SK-N-SH (cell line): ENCODE results near the gene DIAPH2. TPM values are rescaled to one million over a fixed set of nuclear protein-coding genes. Genes with fewer than 3 reads are reported as not detected.

Source experiments
- CTCF ChIA-PET: fragments of 300-600, 350-600 bp; formaldehyde crosslinking; extraction: SDS; loops from one replicate; lab custom pipeline; 2021; lab: Yijun Ruan, JAX
- POLR2A ChIA-PET: fragments of 350-600 bp; sonication (Branson Sonifier 250); formaldehyde crosslinking; extraction: SDS; loops from one replicate; lab custom pipeline; 2020; ENCODE audit warnings: antibody characterized with exemption, inconsistent platforms; lab: Yijun Ruan, JAX
- DNase-seq: peaks from one replicate; pipeline ENCODE4 v3.0.0; 2012
- H2AFZ ChIP-seq: fragments of 200-600 bp; sonication (generic); 2 replicates; pipeline ENCODE4 v1.8.1; 2016; ENCODE audit warnings: antibody characterized with exemption, mild to moderate bottlenecking, low read depth
- H3F3A ChIP-seq: fragments of 200-600 bp; sonication (generic); replicated peaks from 2 replicates; pipeline ENCODE3; 2016; ENCODE audit warnings: antibody characterized with exemption, mild to moderate bottlenecking; ENCODE audit not compliant: insufficient read depth
- H3K27ac ChIP-seq, 2 experiments: fragments of 200-500 bp in 1 of 2; fragments of 200-600 bp in 1 of 2; sonication (Bioruptor generic) in 1 of 2; sonication (generic), shearing (Covaris generic) in 1 of 2; 2 replicates each; pipeline versions ENCODE4 v1.5.1 to v1.6.1; 2014 to 2016; ENCODE audit warnings: low read depth in 2 of 2, inconsistent platforms in 1 of 2, low read length in 1 of 2, mild to moderate bottlenecking in 1 of 2, mixed read lengths in 1 of 2
- H3K27me3 ChIP-seq: fragments of 200-600 bp; sonication (generic), shearing (Covaris generic); 2 replicates; pipeline ENCODE4 v1.6.1; 2016; ENCODE audit warnings: mixed run types; ENCODE audit not compliant: insufficient read depth
- H3K36me3 ChIP-seq, 2 experiments: fragments of 200-500 bp in 1 of 2; fragments of 200-600 bp in 1 of 2; sonication (Bioruptor generic) in 1 of 2; sonication (generic) in 1 of 2; replicated peaks in 1 of 2; 2 replicates each; pipeline versions ENCODE3 to v1.5.1; 2014 to 2016; ENCODE audit warnings: low read length in 1 of 2, mild to moderate bottlenecking in 1 of 2; ENCODE audit not compliant: insufficient read depth in 2 of 2, control insufficient read depth in 1 of 2
- H3K4me1 ChIP-seq, 2 experiments: fragments of 200-500 bp in 1 of 2; fragments of 200-600 bp in 1 of 2; sonication (Bioruptor generic) in 1 of 2; sonication (generic), shearing (Covaris generic) in 1 of 2; 2 replicates each; pipeline versions ENCODE4 v1.5.1 to v1.6.1; 2014 to 2016; ENCODE audit warnings: low read depth in 1 of 2, low read length in 1 of 2, mixed run types in 1 of 2; ENCODE audit not compliant: insufficient read depth in 2 of 2, control insufficient read depth in 1 of 2
- H3K4me2 ChIP-seq: fragments of 200-600 bp; sonication (generic), shearing (Covaris generic); 2 replicates; pipeline ENCODE4 v1.6.1; 2017; ENCODE audit warnings: mixed run types
- H3K4me3 ChIP-seq, 2 experiments: fragments of 200-500 bp in 1 of 2; fragments of 200-600 bp in 1 of 2; sonication (Bioruptor generic) in 1 of 2; sonication (generic), shearing (Covaris generic) in 1 of 2; 2 replicates each; pipeline versions ENCODE4 v1.5.1 to v1.8.1; 2014 to 2016; ENCODE audit warnings: low read depth in 2 of 2, inconsistent platforms in 1 of 2, low read length in 1 of 2, mild to moderate bottlenecking in 1 of 2, mixed read lengths in 1 of 2, moderate library complexity in 1 of 2
- H3K79me2 ChIP-seq: fragments of 200-600 bp; sonication (generic); 2 replicates; pipeline ENCODE4 v1.8.1; 2017; ENCODE audit warnings: mild to moderate bottlenecking; ENCODE audit not compliant: insufficient read depth
- H3K9ac ChIP-seq: fragments of 200-600 bp; sonication (generic); 2 replicates; pipeline ENCODE4 v1.6.1; 2017; ENCODE audit warnings: mixed run types
- H3K9me2 ChIP-seq: fragments of 200-600 bp; sonication (generic); 2 replicates; pipeline ENCODE4 v1.6.1; 2017; ENCODE audit warnings: mixed run types
- H3K9me3 ChIP-seq: fragments of 200-600 bp; sonication (generic); 2 replicates; pipeline ENCODE4 v1.6.1; 2017; ENCODE audit warnings: mixed run types, mild to moderate bottlenecking, moderate library complexity
- H4K20me1 ChIP-seq: fragments of 200-600 bp; sonication (generic); 2 replicates; pipeline ENCODE4 v1.6.1; 2017; ENCODE audit warnings: mild to moderate bottlenecking, mixed run types; ENCODE audit not compliant: insufficient read depth
- CHD2 ChIP-seq: fragments of 150-350 bp; IDR thresholded peaks from 2 replicates; pipeline ENCODE4 v1.6.1; 2018; ENCODE audit warnings: low read length; ENCODE audit not compliant: partially characterized antibody
- ELF1 ChIP-seq: IDR thresholded peaks from 2 replicates; pipeline ENCODE4 v1.4.0; 2012
- EP300 ChIP-seq, 2 experiments: IDR thresholded peaks; 2 replicates each; pipeline versions ENCODE4 v1.4.0 to v1.6.1; 2012; ENCODE audit warnings: borderline replicate concordance in 1 of 2, low read depth in 1 of 2, low read length in 1 of 2
- EZH2phosphoT487 ChIP-seq: fragments of 200-600 bp; sonication (generic); IDR thresholded peaks from 2 replicates; pipeline ENCODE4 v1.6.1; 2017; ENCODE audit warnings: low read depth, mixed run types, mild to moderate bottlenecking, antibody characterized with exemption, moderate library complexity, borderline replicate concordance
- FOXJ3 ChIP-seq: sonication (generic); formaldehyde crosslinking; IDR thresholded peaks from 2 replicates; pipeline ENCODE4 v1.5.1; 2020; ENCODE audit warnings: mild to moderate bottlenecking, missing genetic modification reagents
- GATA2 ChIP-seq: sonication (generic); formaldehyde crosslinking; IDR thresholded peaks from 2 replicates; pipeline ENCODE4 v1.5.0; 2020; ENCODE audit warnings: mild to moderate bottlenecking, missing genetic modification reagents
- MEF2A ChIP-seq: IDR thresholded peaks from 2 replicates; pipeline ENCODE4 v1.4.0; 2012; ENCODE audit warnings: low read depth, borderline replicate concordance
- NRF1 ChIP-seq: IDR thresholded peaks from 2 replicates; pipeline ENCODE4 v1.6.1; 2012; ENCODE audit warnings: low read depth, mild to moderate bottlenecking, low read length
- PBX3 ChIP-seq: IDR thresholded peaks from 2 replicates; pipeline ENCODE4; 2012
- POLR2AphosphoS5 ChIP-seq: IDR thresholded peaks from 2 replicates; pipeline ENCODE4 v1.6.1; 2012; ENCODE audit warnings: low read depth, low read length
- RAD21 ChIP-seq: IDR thresholded peaks from 2 replicates; pipeline ENCODE4 v1.6.1; 2012; ENCODE audit warnings: mild to moderate bottlenecking, low read length
- RXRA ChIP-seq: IDR thresholded peaks from 2 replicates; pipeline ENCODE4 v1.4.0; 2012; ENCODE audit warnings: low read depth, mild to moderate bottlenecking, borderline replicate concordance
- SIN3A ChIP-seq: IDR thresholded peaks from 2 replicates; pipeline ENCODE4 v1.6.1; 2012; ENCODE audit warnings: low read depth, mild to moderate bottlenecking, low read length, moderate library complexity, borderline replicate concordance
- TCF12 ChIP-seq: IDR thresholded peaks from 2 replicates; pipeline ENCODE4 v1.4.0; 2012
- WGBS: methylation state at CpG from one replicate; pipeline ENCODE4 v1.1.6; 2017; ENCODE audit warnings: low lambda C conversion rate; 5-methylcytosine and 5-hydroxymethylcytosine counted together
- polyA plus RNA-seq, 3 experiments: library from polyadenylated mRNA; depleted of rRNA; stranded (reverse); fragments of >200 nt; gene quantifications; 2 replicates each; pipeline ENCODE4 v1.2.3, GENCODE V29; 2012
- TF ChIP-seq, protein P1 (sequence below): IDR thresholded peaks from 2 replicates; pipeline ENCODE4 v1.4.0; 2012; ENCODE audit warnings: low read depth
- TF ChIP-seq, protein P2 (sequence below): fragments of 200-600 bp; sonication (generic); IDR thresholded peaks from 2 replicates; pipeline ENCODE4 v1.6.1; 2017; ENCODE audit warnings: antibody characterized with exemption, mild to moderate bottlenecking, moderate library complexity
- TF ChIP-seq, protein P3 (sequence below): IDR thresholded peaks from 2 replicates; pipeline ENCODE4 v1.4.0; 2012; ENCODE audit warnings: low read depth, borderline replicate concordance
- TF ChIP-seq, protein P4 (sequence below): fragments of 150-350 bp; IDR thresholded peaks from 2 replicates; pipeline ENCODE4 v1.6.1; 2016; ENCODE audit warnings: mild to moderate bottlenecking, low read depth, low read length

The DIAPH2 gene
- polyA plus RNA-seq, 1 of the 3 experiments (the other 2 are of a cell fraction): 1.1 TPM

DNA sequence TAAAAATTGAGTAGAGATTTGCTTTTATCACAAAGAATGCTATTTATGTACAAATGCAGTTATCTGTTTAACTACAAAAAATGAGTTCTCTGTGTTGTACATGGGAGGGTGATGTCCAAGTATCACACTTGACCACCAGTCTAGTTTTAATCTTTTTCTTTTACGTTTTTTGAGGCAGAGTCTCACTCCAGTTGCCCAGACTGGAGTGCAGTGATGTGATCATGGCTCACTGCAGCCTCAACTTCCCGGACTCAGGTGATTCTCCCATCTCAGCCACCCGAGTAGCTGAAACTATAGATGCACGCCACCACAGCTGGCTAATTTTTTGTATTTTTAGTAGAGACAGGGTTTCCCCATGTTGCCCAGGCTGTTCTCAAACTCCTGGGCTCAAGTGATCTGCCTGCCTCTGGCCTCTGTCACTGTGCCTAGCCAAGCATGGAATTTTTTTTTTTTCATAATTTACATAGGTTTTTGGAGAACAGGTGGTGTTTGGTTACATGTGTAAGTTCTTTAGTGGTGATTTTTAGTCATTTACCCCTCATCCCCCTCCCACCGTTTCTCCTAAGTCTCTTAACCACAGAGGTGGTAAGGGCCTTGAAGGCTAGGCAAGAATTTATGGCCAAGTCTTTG lies 151.1 kb downstream of the DIAPH2 start:
- Histone ChIP-seq H3K27me3 (no peaks in the 10 kb centered on the region), H2AFZ (no peak overlapping the region), H3K4me1 (no peaks in the 10 kb centered on the region; a peak in 1 of 4 replicates), H3K9ac (no peak overlapping the region), H3K4me2 (no peak overlapping the region), H3K4me3 (no peak overlapping the region), H3F3A (no peaks in the 10 kb centered on the region), H3K36me3 (no peaks in the 10 kb centered on the region), H3K9me3 (no peaks in the 10 kb centered on the region), H3K27ac (no peak overlapping the region), H3K79me2 (no peaks in the 10 kb centered on the region), H3K9me2 (no peaks in the 10 kb centered on the region), H4K20me1 (no peaks in the 10 kb centered on the region)
- ChIA-PET POLR2A (no interaction called here), CTCF (interaction anchor here (0.6 to 0.7 kb wide), 2 partner anchors 20 to 1616 kb away, joined by 3 read pairs; no protein-coding TSS in a partner anchor)
- TF ChIP-seq CHD2: no peak
- no peak for TF ChIP-seq TCF12
- no peak for TF ChIP-seq FOXJ3 (CRISPR knock-in tag)
- TF ChIP-seq, protein P1, sequence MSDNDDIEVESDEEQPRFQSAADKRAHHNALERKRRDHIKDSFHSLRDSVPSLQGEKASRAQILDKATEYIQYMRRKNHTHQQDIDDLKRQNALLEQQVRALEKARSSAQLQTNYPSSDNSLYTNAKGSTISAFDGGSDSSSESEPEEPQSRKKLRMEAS: no peak
- TF ChIP-seq EZH2phosphoT487: no peak
- TF ChIP-seq, protein P2, sequence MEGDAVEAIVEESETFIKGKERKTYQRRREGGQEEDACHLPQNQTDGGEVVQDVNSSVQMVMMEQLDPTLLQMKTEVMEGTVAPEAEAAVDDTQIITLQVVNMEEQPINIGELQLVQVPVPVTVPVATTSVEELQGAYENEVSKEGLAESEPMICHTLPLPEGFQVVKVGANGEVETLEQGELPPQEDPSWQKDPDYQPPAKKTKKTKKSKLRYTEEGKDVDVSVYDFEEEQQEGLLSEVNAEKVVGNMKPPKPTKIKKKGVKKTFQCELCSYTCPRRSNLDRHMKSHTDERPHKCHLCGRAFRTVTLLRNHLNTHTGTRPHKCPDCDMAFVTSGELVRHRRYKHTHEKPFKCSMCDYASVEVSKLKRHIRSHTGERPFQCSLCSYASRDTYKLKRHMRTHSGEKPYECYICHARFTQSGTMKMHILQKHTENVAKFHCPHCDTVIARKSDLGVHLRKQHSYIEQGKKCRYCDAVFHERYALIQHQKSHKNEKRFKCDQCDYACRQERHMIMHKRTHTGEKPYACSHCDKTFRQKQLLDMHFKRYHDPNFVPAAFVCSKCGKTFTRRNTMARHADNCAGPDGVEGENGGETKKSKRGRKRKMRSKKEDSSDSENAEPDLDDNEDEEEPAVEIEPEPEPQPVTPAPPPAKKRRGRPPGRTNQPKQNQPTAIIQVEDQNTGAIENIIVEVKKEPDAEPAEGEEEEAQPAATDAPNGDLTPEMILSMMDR: no peak
- TF ChIP-seq SIN3A: no peak
- TF ChIP-seq ELF1: no peak
- no peak for TF ChIP-seq PBX3
- TF ChIP-seq EP300 (IDR thresholded peaks at IDR 0.05; ENCODE audit: borderline replicate concordance in 1 of 2, low read depth in 1 of 2, low read length in 1 of 2): no peak
- TF ChIP-seq RXRA: no peak
- no peak for TF ChIP-seq RAD21
- TF ChIP-seq, protein P3, sequence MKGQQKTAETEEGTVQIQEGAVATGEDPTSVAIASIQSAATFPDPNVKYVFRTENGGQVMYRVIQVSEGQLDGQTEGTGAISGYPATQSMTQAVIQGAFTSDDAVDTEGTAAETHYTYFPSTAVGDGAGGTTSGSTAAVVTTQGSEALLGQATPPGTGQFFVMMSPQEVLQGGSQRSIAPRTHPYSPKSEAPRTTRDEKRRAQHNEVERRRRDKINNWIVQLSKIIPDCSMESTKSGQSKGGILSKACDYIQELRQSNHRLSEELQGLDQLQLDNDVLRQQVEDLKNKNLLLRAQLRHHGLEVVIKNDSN: no peak
- TF ChIP-seq GATA2: no peak
- TF ChIP-seq, protein P4, sequence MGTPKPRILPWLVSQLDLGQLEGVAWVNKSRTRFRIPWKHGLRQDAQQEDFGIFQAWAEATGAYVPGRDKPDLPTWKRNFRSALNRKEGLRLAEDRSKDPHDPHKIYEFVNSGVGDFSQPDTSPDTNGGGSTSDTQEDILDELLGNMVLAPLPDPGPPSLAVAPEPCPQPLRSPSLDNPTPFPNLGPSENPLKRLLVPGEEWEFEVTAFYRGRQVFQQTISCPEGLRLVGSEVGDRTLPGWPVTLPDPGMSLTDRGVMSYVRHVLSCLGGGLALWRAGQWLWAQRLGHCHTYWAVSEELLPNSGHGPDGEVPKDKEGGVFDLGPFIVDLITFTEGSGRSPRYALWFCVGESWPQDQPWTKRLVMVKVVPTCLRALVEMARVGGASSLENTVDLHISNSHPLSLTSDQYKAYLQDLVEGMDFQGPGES: no peak
- TF ChIP-seq NRF1: no peak
- no peak for TF ChIP-seq POLR2AphosphoS5
- no peak for TF ChIP-seq MEF2A
- 57% methylated on average over 5 of the region's 5 CpGs for WGBS
- no peak for DNase-seq
